WTC11 (cell line): ENCODE data around the gene PPP3CB. TPM values are rescaled to one million over a fixed set of nuclear protein-coding genes. Genes with fewer than 3 reads are reported as not detected.

Experiments
- ATAC-seq: fragments of 200-7000 bp; cut with Tn5 transposase; 2 replicates; pipeline ENCODE4 v1.10.0; 2021; ENCODE audit warnings: mild to moderate bottlenecking, moderate library complexity
- CTCF ChIA-PET: fragments of 300-600 bp; sonication (Branson Sonifier 250); formaldehyde crosslinking; loops from one replicate; lab custom pipeline; 2021; ENCODE audit warnings: antibody characterized with exemption; lab: Charles Lee
- POLR2A ChIA-PET: fragments of 350-600 bp; sonication (Branson Sonifier 250); formaldehyde crosslinking; loops from one replicate; lab custom pipeline; 2021; ENCODE audit warnings: antibody characterized with exemption; lab: Charles Lee
- DNase-seq: peaks from one replicate; pipeline ENCODE4 v3.0.0; 2021; ENCODE audit warnings: low spot score
- H3K27ac Mint-ChIP-seq: 2 replicates; pipeline ENCODE4 v1.8.0; 2021; ENCODE audit warnings: mixed read lengths
- H3K27me3 Mint-ChIP-seq: 2 replicates; pipeline ENCODE4 v1.8.0; 2021; ENCODE audit warnings: low read depth, mild to moderate bottlenecking, moderate library complexity, mixed read lengths
- H3K36me3 Mint-ChIP-seq: 2 replicates; pipeline ENCODE4 v1.8.0; 2021; ENCODE audit warnings: mixed read lengths
- H3K4me1 Mint-ChIP-seq: 2 replicates; pipeline ENCODE4 v1.8.0; 2022; ENCODE audit warnings: mixed read lengths
- H3K4me3 Mint-ChIP-seq: 2 replicates; pipeline ENCODE4 v1.8.0; 2021; ENCODE audit warnings: mild to moderate bottlenecking, moderate library complexity, mixed read lengths
- H3K9me3 Mint-ChIP-seq: 2 replicates; pipeline ENCODE4 v1.8.0; 2021; ENCODE audit warnings: mixed read lengths
- ATF1 ChIP-seq: sonication (generic); formaldehyde crosslinking; IDR thresholded peaks from 2 replicates; pipeline ENCODE4 v1.8.1; 2023; ENCODE audit warnings: mild to moderate bottlenecking, moderate library complexity, missing genetic modification reagents
- CREB1 ChIP-seq: sonication (generic); formaldehyde crosslinking; IDR thresholded peaks from 2 replicates; pipeline ENCODE4 v1.8.0; 2023; ENCODE audit warnings: mild to moderate bottlenecking, missing genetic modification reagents
- CREM ChIP-seq: sonication (generic); formaldehyde crosslinking; IDR thresholded peaks from 2 replicates; pipeline ENCODE4 v1.8.1; 2022; ENCODE audit warnings: mild to moderate bottlenecking, missing genetic modification reagents, moderate library complexity
- E2F1 ChIP-seq: sonication (generic); formaldehyde crosslinking; IDR thresholded peaks from 2 replicates; pipeline ENCODE4 v1.8.0; 2022; ENCODE audit warnings: mild to moderate bottlenecking, missing genetic modification reagents
- FOXP1 ChIP-seq: sonication (generic); formaldehyde crosslinking; IDR thresholded peaks from 2 replicates; pipeline ENCODE4 v1.8.0; 2022; ENCODE audit warnings: missing genetic modification reagents, mild to moderate bottlenecking, moderate library complexity, borderline replicate concordance
- GTF2I ChIP-seq: fragments of 250-450 bp; sonication (Bioruptor Pico); conservative IDR thresholded peaks from 2 replicates; pipeline ENCODE4 v1.4.0; 2021; ENCODE audit warnings: mild to moderate bottlenecking
- KAT7 ChIP-seq: sonication (generic); formaldehyde crosslinking; IDR thresholded peaks from 2 replicates; pipeline ENCODE4 v1.8.1; 2023; ENCODE audit warnings: missing genetic modification reagents, mild to moderate bottlenecking, borderline replicate concordance
- NR1H2 ChIP-seq: sonication (generic); formaldehyde crosslinking; IDR thresholded peaks from 2 replicates; pipeline ENCODE4 v1.9.0; 2021; ENCODE audit warnings: mild to moderate bottlenecking, moderate library complexity, missing genetic modification reagents
- SOX15 ChIP-seq: fragments of 250-450 bp; sonication (Bioruptor Pico); IDR thresholded peaks from 2 replicates; pipeline ENCODE4 v1.9.0; 2021; ENCODE audit warnings: mild to moderate bottlenecking
- STAT6 ChIP-seq: sonication (generic); formaldehyde crosslinking; conservative IDR thresholded peaks from 2 replicates; pipeline ENCODE4 v1.8.1; 2023; ENCODE audit warnings: mild to moderate bottlenecking, low read depth, missing genetic modification reagents, moderate library complexity
- USF2 ChIP-seq: sonication (generic); formaldehyde crosslinking; IDR thresholded peaks from 2 replicates; pipeline ENCODE4 v1.8.1; 2023; ENCODE audit warnings: mild to moderate bottlenecking, missing genetic modification reagents, moderate library complexity
- ZBTB21 ChIP-seq: sonication (generic); formaldehyde crosslinking; IDR thresholded peaks from 2 replicates; pipeline ENCODE4 v1.8.1; 2023; ENCODE audit warnings: mild to moderate bottlenecking, missing genetic modification reagents, borderline replicate concordance
- ZNF121 ChIP-seq: sonication (generic); formaldehyde crosslinking; IDR thresholded peaks from 2 replicates; pipeline ENCODE4 v1.8.0; 2023; ENCODE audit warnings: missing genetic modification reagents
- ZNF263 ChIP-seq: sonication (generic); formaldehyde crosslinking; IDR thresholded peaks from 2 replicates; pipeline ENCODE4 v1.8.1; 2022; ENCODE audit warnings: low read depth, mild to moderate bottlenecking, moderate library complexity, missing genetic modification reagents
- ZNF317 ChIP-seq: sonication (generic); formaldehyde crosslinking; IDR thresholded peaks from 2 replicates; pipeline ENCODE4 v1.8.1; 2023; ENCODE audit warnings: low read depth, mild to moderate bottlenecking, moderate library complexity, missing genetic modification reagents, borderline replicate concordance
- ZNF416 ChIP-seq: fragments of 250-450 bp; sonication (Bioruptor Pico); IDR thresholded peaks from 2 replicates; pipeline ENCODE4 v1.9.0; 2021; ENCODE audit warnings: mild to moderate bottlenecking, inconsistent platforms
- ZNF423 ChIP-seq: fragments of 250-450 bp; sonication (Bioruptor Pico); IDR thresholded peaks from 2 replicates; pipeline ENCODE4 v2.1.2; 2022; ENCODE audit warnings: mild to moderate bottlenecking, moderate library complexity
- ZNF425 ChIP-seq: fragments of 250-450 bp; sonication (Bioruptor Pico); conservative IDR thresholded peaks from 2 replicates; pipeline ENCODE4 v1.9.0; 2021; ENCODE audit warnings: mild to moderate bottlenecking
- total RNA-seq: library from RNA; stranded (reverse); gene quantifications from 3 replicates; pipeline ENCODE4 v1.2.3, GENCODE V29; 2021
- TF ChIP-seq, protein P1 (sequence below): sonication (generic); formaldehyde crosslinking; IDR thresholded peaks from 2 replicates; pipeline ENCODE4 v1.8.1; 2022; ENCODE audit warnings: missing genetic modification reagents, borderline replicate concordance
- TF ChIP-seq, protein P2 (sequence below): sonication (generic); formaldehyde crosslinking; IDR thresholded peaks from 2 replicates; pipeline ENCODE4 v1.8.1; 2023; ENCODE audit warnings: mild to moderate bottlenecking, missing genetic modification reagents
- TF ChIP-seq, protein P3 (sequence below): fragments of 250-450 bp; sonication (Bioruptor Pico); IDR thresholded peaks from 2 replicates; pipeline ENCODE4 v2.1.2; 2022; ENCODE audit warnings: mild to moderate bottlenecking, moderate library complexity

The PPP3CB gene
- total RNA-seq, 1 experiment from 2014 or later = 30.0 TPM

GRCh38 chr10:73414230-73414945, 81.4 kb downstream of the PPP3CB start:
- H3K4me1 Mint-ChIP-seq = peaks cover 28% of the 10 kb centered on the region
- no peaks in the 10 kb centered on the region for H3K9me3 Mint-ChIP-seq
- TF ChIP-seq ZNF263 (CRISPR knock-in tag) (no peak), ZNF317 (CRISPR knock-in tag) (no peak), ZBTB21 (CRISPR knock-in tag) (no peak), GTF2I (no peak), ZNF423 (CRISPR knock-in tag) (0 out of 2 replicates have a peak, but pooled peaks have one; percentile 52), ZNF121 (no peak)
- TF ChIP-seq, protein P1, sequence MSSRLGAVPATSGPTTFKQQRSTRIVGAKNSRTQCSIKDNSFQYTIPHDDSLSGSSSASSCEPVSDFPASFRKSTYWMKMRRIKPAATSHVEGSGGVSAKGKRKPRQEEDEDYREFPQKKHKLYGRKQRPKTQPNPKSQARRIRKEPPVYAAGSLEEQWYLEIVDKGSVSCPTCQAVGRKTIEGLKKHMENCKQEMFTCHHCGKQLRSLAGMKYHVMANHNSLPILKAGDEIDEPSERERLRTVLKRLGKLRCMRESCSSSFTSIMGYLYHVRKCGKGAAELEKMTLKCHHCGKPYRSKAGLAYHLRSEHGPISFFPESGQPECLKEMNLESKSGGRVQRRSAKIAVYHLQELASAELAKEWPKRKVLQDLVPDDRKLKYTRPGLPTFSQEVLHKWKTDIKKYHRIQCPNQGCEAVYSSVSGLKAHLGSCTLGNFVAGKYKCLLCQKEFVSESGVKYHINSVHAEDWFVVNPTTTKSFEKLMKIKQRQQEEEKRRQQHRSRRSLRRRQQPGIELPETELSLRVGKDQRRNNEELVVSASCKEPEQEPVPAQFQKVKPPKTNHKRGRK = no peak
- peak; percentile 40; the same call in 1 of the 2 replicates for ATAC-seq
- no peak for DNase-seq
- CTCF ChIA-PET = interaction anchor here (0.8 to 1.2 kb wide), 2 partner anchors 72 to 255 kb away, joined by 3 to 4 read pairs; no protein-coding TSS in a partner anchor
- POLR2A ChIA-PET = interaction anchor here (0.6 to 1.2 kb wide), 2 partner anchors 167 to 1091 kb away, joined by 3 to 6 read pairs; partner anchors contain the start of gene DNAJC9
- peak overlapping the region; percentile 82 for H3K27ac Mint-ChIP-seq
- H3K27me3 Mint-ChIP-seq = no peaks in the 10 kb centered on the region
- H3K36me3 Mint-ChIP-seq = no peaks in the 10 kb centered on the region
- H3K4me3 Mint-ChIP-seq = peak overlapping the region; percentile 80

DNA sequence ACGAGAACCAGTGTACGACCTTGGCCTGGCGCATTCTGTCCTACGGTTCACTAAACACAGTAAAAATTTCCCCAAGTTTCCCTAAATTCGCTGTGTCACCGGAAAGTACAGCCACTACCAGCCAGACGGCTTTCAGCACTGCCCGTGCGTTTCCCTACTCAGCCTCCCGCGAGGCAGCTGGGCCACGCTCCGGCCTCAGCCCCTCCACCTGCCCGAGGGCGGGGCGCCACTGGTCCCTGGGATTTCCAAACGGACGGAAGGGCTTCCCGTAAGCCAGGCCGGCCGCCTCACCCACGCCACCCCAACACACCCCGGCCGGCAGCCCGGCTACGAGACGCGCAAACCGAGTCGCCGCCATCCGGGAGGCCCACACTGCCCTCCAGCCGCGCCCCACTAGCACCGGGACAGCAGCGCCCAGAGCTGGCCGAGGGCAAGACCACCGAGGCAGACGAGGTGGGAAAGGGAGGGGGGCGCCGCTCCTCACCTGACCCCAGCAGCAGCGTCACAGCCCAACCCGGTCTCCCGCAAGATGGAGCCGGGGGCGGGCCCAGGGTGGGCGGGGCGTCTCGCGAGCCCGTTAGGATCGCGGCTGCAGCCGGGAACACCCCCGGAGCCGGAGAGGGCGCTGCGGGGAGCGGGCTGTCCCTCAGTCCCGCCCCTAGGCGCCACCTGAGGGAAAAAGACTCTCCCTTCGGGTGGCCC, 82.1 kb downstream of the PPP3CB start, which contains the start of gene ANXA7:
Gene ANXA7, minus strand, starts transcription at position 531 of the 702 bp plus-strand sequence. CDS start 13,202 bp downstream, outside the sequence.
- POLR2A ChIA-PET = interaction anchor here (0.6 to 1.2 kb wide), 2 partner anchors 34 to 167 kb away, joined by 3 read pairs; partner anchors contain the start of gene DNAJC9
- H3K27me3 Mint-ChIP-seq = no peaks in the 10 kb centered on the region
- peaks cover 32% of the 10 kb centered on the region for H3K4me1 Mint-ChIP-seq
- peak within 1 kb of the TSS; percentile 89 for H3K27ac Mint-ChIP-seq
- ATAC-seq = peak; percentile 96
- DNase-seq = peak; percentile 97
- H3K9me3 Mint-ChIP-seq = no peaks in the 10 kb centered on the region
- H3K36me3 Mint-ChIP-seq = no peaks in the 10 kb centered on the region
- CTCF ChIA-PET = interaction anchor here (0.6 to 1.2 kb wide), 2 partner anchors 72 to 334 kb away, joined by 3 to 4 read pairs; no protein-coding TSS in a partner anchor
- peak within 1 kb of the TSS; percentile 86 for H3K4me3 Mint-ChIP-seq
- TF ChIP-seq STAT6 (CRISPR knock-in tag) (no peak), CREM (CRISPR knock-in tag) (peak; percentile 66), ZNF416 (CRISPR knock-in tag) (no peak), KAT7 (CRISPR knock-in tag) (peak; percentile 81), FOXP1 (CRISPR knock-in tag) (peak; percentile 58), CREB1 (CRISPR knock-in tag) (0 out of 2 replicates have a peak, but pooled peaks have one; percentile 23), E2F1 (peak; percentile 54; the same call in 1 of the 2 replicates), ZNF425 (CRISPR knock-in tag) (no peak), ZNF121 (no peak), USF2 (CRISPR knock-in tag) (peak; percentile 77), SOX15 (no peak), NR1H2 (no peak), ATF1 (peak; percentile 46; the same call in 1 of the 2 replicates)
- TF ChIP-seq, protein P2, sequence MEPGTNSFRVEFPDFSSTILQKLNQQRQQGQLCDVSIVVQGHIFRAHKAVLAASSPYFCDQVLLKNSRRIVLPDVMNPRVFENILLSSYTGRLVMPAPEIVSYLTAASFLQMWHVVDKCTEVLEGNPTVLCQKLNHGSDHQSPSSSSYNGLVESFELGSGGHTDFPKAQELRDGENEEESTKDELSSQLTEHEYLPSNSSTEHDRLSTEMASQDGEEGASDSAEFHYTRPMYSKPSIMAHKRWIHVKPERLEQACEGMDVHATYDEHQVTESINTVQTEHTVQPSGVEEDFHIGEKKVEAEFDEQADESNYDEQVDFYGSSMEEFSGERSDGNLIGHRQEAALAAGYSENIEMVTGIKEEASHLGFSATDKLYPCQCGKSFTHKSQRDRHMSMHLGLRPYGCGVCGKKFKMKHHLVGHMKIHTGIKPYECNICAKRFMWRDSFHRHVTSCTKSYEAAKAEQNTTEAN = peak; percentile 44; the same call in 1 of the 2 replicates
- TF ChIP-seq, protein P3, sequence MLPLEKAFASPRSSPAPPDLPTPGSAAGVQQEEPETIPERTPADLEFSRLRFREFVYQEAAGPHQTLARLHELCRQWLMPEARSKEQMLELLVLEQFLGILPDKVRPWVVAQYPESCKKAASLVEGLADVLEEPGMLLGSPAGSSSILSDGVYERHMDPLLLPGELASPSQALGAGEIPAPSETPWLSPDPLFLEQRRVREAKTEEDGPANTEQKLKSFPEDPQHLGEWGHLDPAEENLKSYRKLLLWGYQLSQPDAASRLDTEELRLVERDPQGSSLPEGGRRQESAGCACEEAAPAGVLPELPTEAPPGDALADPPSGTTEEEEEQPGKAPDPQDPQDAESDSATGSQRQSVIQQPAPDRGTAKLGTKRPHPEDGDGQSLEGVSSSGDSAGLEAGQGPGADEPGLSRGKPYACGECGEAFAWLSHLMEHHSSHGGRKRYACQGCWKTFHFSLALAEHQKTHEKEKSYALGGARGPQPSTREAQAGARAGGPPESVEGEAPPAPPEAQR (CRISPR knock-in tag) = no peak
